ENCODE data around the gene MRPL51.
"Not testable (repeated sequence)": the region's sequence is repeated elsewhere in the genome, so short reads cannot be mapped to it uniquely, and the experiment has no call there.

The MRPL51 gene

GRCh38 chr12:6469609-6470374 is 23.3 kb downstream of the MRPL51 start:
- DNase-seq (ENCODE audit: insufficient read length, low spot score) (no peak), FAIRE-seq (peak; percentile 50)
- no peak for TF ChIP-seq SPI1 (IDR thresholded peaks at IDR 0.05; ENCODE audit: low read depth, low read length)
- no peak for TF ChIP-seq POU2F2 (IDR thresholded peaks at IDR 0.05; ENCODE audit: low read depth, low read length)
- no peak for TF ChIP-seq POLR2A (IDR thresholded peaks at IDR 0.05; ENCODE audit: low read depth, low read length)
- TF ChIP-seq POLR2AphosphoS5 (IDR thresholded peaks at IDR 0.05; ENCODE audit: low read depth, low read length), result no peak

- DNase-seq (ENCODE audit: insufficient read length, low spot score), result no peak
- FAIRE-seq, result no peak
Observed at GRCh38 chr12:6469092-6469491, 24.0 kb downstream of the MRPL51 start.

DNA sequence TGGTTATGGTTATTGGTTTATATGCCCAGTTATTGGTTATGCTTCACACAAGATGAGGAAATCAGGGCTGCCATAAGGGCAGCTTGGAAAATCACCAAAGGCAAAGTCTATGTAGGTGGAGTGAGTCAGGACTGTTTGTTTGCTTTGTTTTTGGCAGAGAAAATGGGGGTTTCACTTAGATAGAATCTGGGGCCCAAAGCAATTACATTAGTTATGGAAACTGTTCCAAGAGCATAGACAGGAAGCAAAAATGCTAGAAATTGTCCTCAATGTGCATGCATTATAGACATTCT is 24.8 kb downstream of the MRPL51 start:
- TF ChIP-seq POLR2AphosphoS5 (IDR thresholded peaks at IDR 0.05; ENCODE audit: low read depth, low read length) (no peak), PAX5 (IDR thresholded peaks at IDR 0.05; ENCODE audit: insufficient read depth, low read length, severe bottlenecking) (no peak), POU2F2 (IDR thresholded peaks at IDR 0.05; ENCODE audit: low read depth, low read length) (no peak), POLR2A (IDR thresholded peaks at IDR 0.05; ENCODE audit: low read depth, low read length) (no peak), SPI1 (IDR thresholded peaks at IDR 0.05; ENCODE audit: low read depth, low read length) (no peak), TAF1 (IDR thresholded peaks at IDR 0.05; ENCODE audit: low read depth, low read length) (no peak)
- FAIRE-seq, result peak; percentile 28

More at GRCh38 chr12:6469092-6469491, 24.0 kb downstream of the MRPL51 start:
- TF ChIP-seq POLR2AphosphoS5 (IDR thresholded peaks at IDR 0.05; ENCODE audit: low read depth, low read length), result no peak
- no peak for TF ChIP-seq SPI1 (IDR thresholded peaks at IDR 0.05; ENCODE audit: low read depth, low read length)
- TF ChIP-seq PAX5 (IDR thresholded peaks at IDR 0.05; ENCODE audit: insufficient read depth, low read length, severe bottlenecking), result no peak
- TF ChIP-seq TAF1 (IDR thresholded peaks at IDR 0.05; ENCODE audit: low read depth, low read length), result no peak
- no peak for TF ChIP-seq POU2F2 (IDR thresholded peaks at IDR 0.05; ENCODE audit: low read depth, low read length)
- no peak for TF ChIP-seq POLR2A (IDR thresholded peaks at IDR 0.05; ENCODE audit: low read depth, low read length)

GRCh38 chr12:6467571-6468282 is 25.3 kb downstream of the MRPL51 start:
- not testable (repeated sequence) for FAIRE-seq; DNase-seq (ENCODE audit: insufficient read length, low spot score)

More for the DNA sequence above, 24.8 kb downstream of the MRPL51 start:
- no peak for DNase-seq (ENCODE audit: insufficient read length, low spot score)

- FAIRE-seq; DNase-seq (ENCODE audit: insufficient read length, low spot score): not testable (repeated sequence)
Observed at GRCh38 chr12:6466751-6467150, 26.3 kb downstream of the MRPL51 start.

DNA sequence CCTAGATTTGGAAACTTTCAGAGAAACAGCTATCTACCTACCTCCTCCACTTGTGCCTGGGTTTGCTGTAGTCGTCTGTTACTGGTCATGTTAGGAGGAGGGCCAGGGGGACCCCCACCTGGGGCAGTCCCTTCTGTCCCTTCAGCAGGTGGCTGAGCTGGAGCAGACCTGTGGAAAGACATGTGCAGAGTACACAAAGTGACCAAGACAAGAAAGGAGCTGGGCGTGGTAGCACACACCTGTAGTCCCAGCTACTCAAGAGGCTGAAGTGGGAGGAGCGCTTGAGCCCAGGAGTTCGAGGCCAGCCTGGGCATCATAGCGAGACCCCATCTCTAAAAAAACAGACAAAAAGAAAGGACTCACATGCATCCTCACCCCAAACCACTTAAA is 26.9 kb downstream of the MRPL51 start:
- DNase-seq (ENCODE audit: insufficient read length, low spot score) (no peak), FAIRE-seq (no peak)
- TF ChIP-seq POLR2A (IDR thresholded peaks at IDR 0.05; ENCODE audit: low read depth, low read length) (no peak), PAX5 (IDR thresholded peaks at IDR 0.05; ENCODE audit: insufficient read depth, low read length, severe bottlenecking) (no peak), SPI1 (IDR thresholded peaks at IDR 0.05; ENCODE audit: low read depth, low read length) (no peak), TAF1 (IDR thresholded peaks at IDR 0.05; ENCODE audit: low read depth, low read length) (no peak), POU2F2 (IDR thresholded peaks at IDR 0.05; ENCODE audit: low read depth, low read length) (no peak), POLR2AphosphoS5 (IDR thresholded peaks at IDR 0.05; ENCODE audit: low read depth, low read length) (no peak)

DNA sequence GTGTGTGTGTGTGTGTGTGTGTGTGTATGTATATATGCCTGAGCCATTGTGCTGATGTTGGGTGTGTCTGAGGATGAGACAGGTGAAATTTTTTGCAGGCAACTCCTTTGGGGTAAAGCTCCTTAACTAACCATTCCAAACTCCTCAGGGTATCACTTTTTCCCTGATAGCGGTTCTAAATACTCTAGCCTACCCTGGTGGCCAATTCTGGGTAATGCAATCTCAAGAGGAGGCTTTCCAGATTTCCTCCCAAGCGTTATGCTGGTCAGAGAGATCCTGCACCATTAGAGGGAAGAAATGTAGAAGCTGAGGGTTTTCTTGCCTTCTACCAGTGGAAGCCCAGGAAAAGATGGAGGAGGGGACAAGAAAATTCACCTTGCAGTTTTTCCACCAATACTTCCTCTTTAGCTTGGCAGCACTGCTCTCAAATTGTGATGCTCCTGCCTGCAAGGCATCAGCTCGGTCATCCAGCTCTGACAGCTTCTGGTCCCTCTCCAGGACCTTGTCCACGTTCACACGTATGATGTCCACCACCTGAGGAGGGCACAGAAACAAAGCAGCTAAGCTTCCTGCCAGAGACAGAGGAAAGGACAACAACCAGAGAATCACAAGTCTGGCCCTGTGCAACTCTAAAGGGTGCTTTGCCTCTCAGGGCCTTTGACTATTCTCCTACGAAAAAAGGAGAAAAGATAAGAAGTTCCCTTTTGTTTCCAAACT is 27.4 kb downstream of the MRPL51 start:
- no peak for TF ChIP-seq SPI1 (IDR thresholded peaks at IDR 0.05; ENCODE audit: low read depth, low read length)
- no peak for TF ChIP-seq POLR2A (IDR thresholded peaks at IDR 0.05; ENCODE audit: low read depth, low read length)
- DNase-seq (ENCODE audit: insufficient read length, low spot score) (no peak), FAIRE-seq (no peak)

- TF ChIP-seq TAF1 (IDR thresholded peaks at IDR 0.05; ENCODE audit: low read depth, low read length), result no peak
- TF ChIP-seq POLR2AphosphoS5 (IDR thresholded peaks at IDR 0.05; ENCODE audit: low read depth, low read length), result no peak
- no peak for TF ChIP-seq POLR2A (IDR thresholded peaks at IDR 0.05; ENCODE audit: low read depth, low read length)
- no peak for TF ChIP-seq POU2F2 (IDR thresholded peaks at IDR 0.05; ENCODE audit: low read depth, low read length)
- no peak for TF ChIP-seq SPI1 (IDR thresholded peaks at IDR 0.05; ENCODE audit: low read depth, low read length)
- no peak for TF ChIP-seq PAX5 (IDR thresholded peaks at IDR 0.05; ENCODE audit: insufficient read depth, low read length, severe bottlenecking)
- FAIRE-seq, result peak; percentile 31
Observed at GRCh38 chr12:6464531-6464930, 28.5 kb downstream of the MRPL51 start.

DNA sequence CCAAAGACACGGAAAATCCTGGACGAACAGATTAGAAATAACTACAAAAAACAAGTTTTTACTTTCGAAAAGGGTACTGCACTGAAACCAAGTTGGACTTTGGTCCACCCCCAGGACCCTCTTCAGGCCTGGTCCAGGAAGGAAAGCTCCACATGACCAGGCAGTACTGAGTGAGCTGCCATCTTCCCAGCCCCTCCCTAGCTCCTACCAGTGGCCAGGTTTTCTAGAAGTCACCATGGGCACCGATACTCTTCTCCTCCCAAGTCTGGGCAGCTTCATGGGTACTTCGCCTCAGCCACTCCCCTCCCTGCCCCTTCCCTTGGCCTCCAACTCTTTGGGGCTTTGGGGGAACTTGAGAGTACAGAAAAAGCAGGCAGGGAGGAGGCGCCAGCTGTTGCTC is 29.2 kb downstream of the MRPL51 start:
- TF ChIP-seq TAF1 (IDR thresholded peaks at IDR 0.05; ENCODE audit: low read depth, low read length) (no peak), PAX5 (IDR thresholded peaks at IDR 0.05; ENCODE audit: insufficient read depth, low read length, severe bottlenecking) (no peak), POLR2A (IDR thresholded peaks at IDR 0.05; ENCODE audit: low read depth, low read length) (no peak), POU2F2 (IDR thresholded peaks at IDR 0.05; ENCODE audit: low read depth, low read length) (no peak), SPI1 (IDR thresholded peaks at IDR 0.05; ENCODE audit: low read depth, low read length) (no peak), POLR2AphosphoS5 (IDR thresholded peaks at IDR 0.05; ENCODE audit: low read depth, low read length) (no peak)
- FAIRE-seq, result no peak
- DNase-seq (ENCODE audit: insufficient read length, low spot score), result no peak

More at GRCh38 chr12:6464531-6464930, 28.5 kb downstream of the MRPL51 start:
- no peak for DNase-seq (ENCODE audit: insufficient read length, low spot score)

DNA sequence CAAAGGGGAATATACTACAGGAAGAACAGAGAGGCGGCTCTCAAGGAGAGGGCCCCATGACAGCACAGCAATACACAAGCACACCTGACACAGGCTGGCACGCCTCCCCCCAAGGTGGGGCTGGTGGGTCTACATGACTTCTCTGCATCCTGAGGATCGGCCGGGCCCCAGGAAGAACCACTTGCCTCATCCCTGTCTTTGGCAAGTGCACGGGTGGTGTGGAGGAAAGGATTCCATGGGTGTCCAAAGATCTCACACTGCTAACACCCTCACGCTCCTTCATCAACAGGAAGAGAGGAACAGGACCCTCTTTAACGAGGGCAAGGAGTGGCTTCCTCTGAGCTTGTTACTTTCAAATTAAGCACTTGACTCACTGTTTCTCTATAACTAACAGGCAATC is 29.8 kb downstream of the MRPL51 start:
- DNase-seq (ENCODE audit: insufficient read length, low spot score) (no peak), FAIRE-seq (no peak)
- TF ChIP-seq POLR2AphosphoS5 (IDR thresholded peaks at IDR 0.05; ENCODE audit: low read depth, low read length), result no peak
- TF ChIP-seq POU2F2 (IDR thresholded peaks at IDR 0.05; ENCODE audit: low read depth, low read length), result no peak
- TF ChIP-seq PAX5 (IDR thresholded peaks at IDR 0.05; ENCODE audit: insufficient read depth, low read length, severe bottlenecking), result no peak
- TF ChIP-seq TAF1 (IDR thresholded peaks at IDR 0.05; ENCODE audit: low read depth, low read length), result no peak
- no peak for TF ChIP-seq SPI1 (IDR thresholded peaks at IDR 0.05; ENCODE audit: low read depth, low read length)
- TF ChIP-seq POLR2A (IDR thresholded peaks at IDR 0.05; ENCODE audit: low read depth, low read length), result no peak
